Stimulated activated naive B cell treated with anti-CD40 and anti-IgM and Interleukin-4, amounts not matched to agents 10 μg/mL and 1 μg/mL and 100 μg/mL, for 72 hours (primary cell): ENCODE measurements around the gene MB21D2.

Source experiments
- ATAC-seq, 2 donors: fragments of 150-1000 bp; cut with Tn5 transposase; replicated peaks; 2 replicates each; pipeline ENCODE4 v1.10.0; 2021; ENCODE audit warnings: moderate library complexity in 1 of 2
- DNase-seq: peaks from one replicate; pipeline ENCODE4 v3.0.0; 2021
- H3K27ac Mint-ChIP-seq: one replicate; pipeline ENCODE4 v1.8.0; 2022; ENCODE audit warnings: mild to moderate bottlenecking, mixed read lengths
- H3K27me3 Mint-ChIP-seq, 2 donors: one replicate each; pipeline ENCODE4 v1.8.0; 2022; ENCODE audit warnings: mixed read lengths in 2 of 2
- H3K36me3 Mint-ChIP-seq, 2 donors: one replicate each; pipeline ENCODE4 v1.8.0; 2022; ENCODE audit warnings: mixed read lengths in 2 of 2, mild to moderate bottlenecking in 1 of 2
- H3K4me1 Mint-ChIP-seq, 2 donors: one replicate each; pipeline ENCODE4 v1.8.0; 2022; ENCODE audit warnings: mixed read lengths in 2 of 2, mild to moderate bottlenecking in 1 of 2
- H3K4me3 Mint-ChIP-seq, 2 donors: one replicate each; pipeline ENCODE4 v1.8.0; 2022; ENCODE audit warnings: mild to moderate bottlenecking in 2 of 2, mixed read lengths in 2 of 2, moderate library complexity in 1 of 2
- H3K9me3 Mint-ChIP-seq, 2 donors: one replicate each; pipeline ENCODE4 v1.8.0; 2022; ENCODE audit warnings: mixed read lengths in 2 of 2, mild to moderate bottlenecking in 1 of 2

MB21D2 gene

GRCh38 chr3:192915304-192915703 is 2.4 kb downstream of the MB21D2 start:
- Mint-ChIP-seq H3K36me3 (peaks cover 0 to 4% of the 10 kb centered on the region in 2 donors), H3K27ac (no peak overlapping the region), H3K9me3 (no peaks in the 10 kb centered on the region), H3K4me1 (peaks cover 12 to 29% of the 10 kb centered on the region in 2 donors), H3K4me3 (no peak overlapping the region), H3K27me3 (peaks cover 70 to 75% of the 10 kb centered on the region in 2 donors)
- ATAC-seq (no peak), DNase-seq (no peak)

- Mint-ChIP-seq H3K4me3 (no peak overlapping the region), H3K27me3 (peaks cover 66 to 73% of the 10 kb centered on the region in 2 donors), H3K36me3 (peaks cover 0 to 4% of the 10 kb centered on the region in 2 donors), H3K9me3 (no peaks in the 10 kb centered on the region), H3K4me1 (peaks cover 12 to 29% of the 10 kb centered on the region in 2 donors), H3K27ac (no peak overlapping the region)
- no peak for ATAC-seq
- no peak for DNase-seq
These were observed 2.8 kb downstream of the MB21D2 start for GRCh38 chr3:192914848-192915247.

- no peaks in the 10 kb centered on the region for H3K9me3 Mint-ChIP-seq
- H3K4me1 Mint-ChIP-seq: peaks cover 12 to 29% of the 10 kb centered on the region in 2 donors
- DNase-seq: no peak
- no peak overlapping the region for H3K27ac Mint-ChIP-seq
- no peak for ATAC-seq
- H3K36me3 Mint-ChIP-seq: peaks cover 0 to 4% of the 10 kb centered on the region in 2 donors
- H3K4me3 Mint-ChIP-seq: no peak overlapping the region
- H3K27me3 Mint-ChIP-seq: peaks cover 53 to 63% of the 10 kb centered on the region in 2 donors
These were observed 4.1 kb downstream of the MB21D2 start for GRCh38 chr3:192913540-192913939.

- no peak overlapping the region for H3K4me3 Mint-ChIP-seq
- no peaks in the 10 kb centered on the region for H3K9me3 Mint-ChIP-seq
- no peak for DNase-seq
- peaks cover 3 to 9% of the 10 kb centered on the region in 2 donors for H3K4me1 Mint-ChIP-seq
- H3K27ac Mint-ChIP-seq: no peak overlapping the region
- no peaks in the 10 kb centered on the region for H3K36me3 Mint-ChIP-seq
- H3K27me3 Mint-ChIP-seq: peaks cover 38 to 41% of the 10 kb centered on the region in 2 donors
- ATAC-seq: no peak
These were observed 6.4 kb downstream of the MB21D2 start for GRCh38 chr3:192911293-192911692.

- Mint-ChIP-seq H3K4me1 (no peaks in the 10 kb centered on the region), H3K9me3 (peaks cover 0 to 2% of the 10 kb centered on the region in 2 donors), H3K36me3 (no peaks in the 10 kb centered on the region), H3K27me3 (peaks cover 15 to 17% of the 10 kb centered on the region in 2 donors), H3K4me3 (no peak overlapping the region), H3K27ac (no peak overlapping the region)
- ATAC-seq (no peak), DNase-seq (no peak)
These were observed 9.9 kb downstream of the MB21D2 start for GRCh38 chr3:192907784-192908183.

- ATAC-seq (no peak), DNase-seq (no peak)
- H3K9me3 Mint-ChIP-seq: peaks cover 0 to 2% of the 10 kb centered on the region in 2 donors
- no peaks in the 10 kb centered on the region for H3K36me3 Mint-ChIP-seq
- no peak overlapping the region for H3K4me3 Mint-ChIP-seq
- no peak overlapping the region for H3K27ac Mint-ChIP-seq
- H3K4me1 Mint-ChIP-seq: no peaks in the 10 kb centered on the region
- peaks cover 12 to 15% of the 10 kb centered on the region in 2 donors for H3K27me3 Mint-ChIP-seq
These were observed 10.7 kb downstream of the MB21D2 start for GRCh38 chr3:192906940-192907339.

- DNase-seq (no peak), ATAC-seq (no peak)
- no peaks in the 10 kb centered on the region for H3K36me3 Mint-ChIP-seq
- no peak overlapping the region for H3K27ac Mint-ChIP-seq
- no peaks in the 10 kb centered on the region for H3K4me1 Mint-ChIP-seq
- H3K27me3 Mint-ChIP-seq: peaks cover 6 to 7% of the 10 kb centered on the region in 2 donors
- no peak overlapping the region for H3K4me3 Mint-ChIP-seq
- H3K9me3 Mint-ChIP-seq: peaks cover 0 to 2% of the 10 kb centered on the region in 2 donors
These were observed 11.5 kb downstream of the MB21D2 start for GRCh38 chr3:192905980-192906678.

- Mint-ChIP-seq H3K9me3 (peaks cover 0 to 2% of the 10 kb centered on the region in 2 donors), H3K4me1 (no peaks in the 10 kb centered on the region), H3K27ac (no peak overlapping the region), H3K27me3 (peaks cover 2 to 4% of the 10 kb centered on the region in 2 donors), H3K36me3 (no peaks in the 10 kb centered on the region), H3K4me3 (no peak overlapping the region)
- DNase-seq (no peak), ATAC-seq (no peak)
These were observed 12.9 kb downstream of the MB21D2 start for GRCh38 chr3:192904632-192905289.

GRCh38 chr3:192902549-192902948 is 15.1 kb downstream of the MB21D2 start:
- DNase-seq: no peak

GRCh38 chr3:192901435-192901834 is 16.2 kb downstream of the MB21D2 start:
- Mint-ChIP-seq H3K36me3 (no peaks in the 10 kb centered on the region), H3K4me1 (peaks cover 7 to 14% of the 10 kb centered on the region in 2 donors), H3K9me3 (peaks cover 4 to 5% of the 10 kb centered on the region in 2 donors), H3K4me3 (no peak overlapping the region), H3K27ac (no peak overlapping the region), H3K27me3 (peaks cover 6 to 12% of the 10 kb centered on the region in 2 donors)
- ATAC-seq: no peak
- no peak for DNase-seq

More at GRCh38 chr3:192902549-192902948, 15.1 kb downstream of the MB21D2 start:
- Mint-ChIP-seq H3K27me3 (peaks cover under 1 to 4% of the 10 kb centered on the region in 2 donors), H3K4me3 (no peak overlapping the region), H3K36me3 (no peaks in the 10 kb centered on the region), H3K9me3 (peaks cover 3 to 4% of the 10 kb centered on the region in 2 donors), H3K4me1 (peaks cover 7 to 10% of the 10 kb centered on the region in 2 donors), H3K27ac (no peak overlapping the region)
- no peak for ATAC-seq

GRCh38 chr3:192899540-192899982 is 18.1 kb downstream of the MB21D2 start:
- Mint-ChIP-seq H3K27ac (peak overlapping the region; percentile 16), H3K27me3 (peaks cover 18 to 19% of the 10 kb centered on the region in 2 donors), H3K4me3 (no peak overlapping the region), H3K36me3 (no peaks in the 10 kb centered on the region), H3K9me3 (peaks cover 4 to 5% of the 10 kb centered on the region in 2 donors), H3K4me1 (peaks cover 7 to 16% of the 10 kb centered on the region in 2 donors)
- peak in 1 of 2 donors; percentile 12 for ATAC-seq
- DNase-seq: no peak

- peaks cover 3 to 4% of the 10 kb centered on the region in 2 donors for H3K9me3 Mint-ChIP-seq
- no peak for DNase-seq
- H3K4me3 Mint-ChIP-seq: no peak overlapping the region
- no peak overlapping the region for H3K27ac Mint-ChIP-seq
- no peaks in the 10 kb centered on the region for H3K36me3 Mint-ChIP-seq
- H3K27me3 Mint-ChIP-seq: peaks cover 20 to 26% of the 10 kb centered on the region in 2 donors
- no peak for ATAC-seq
- peaks cover 15 to 29% of the 10 kb centered on the region in 2 donors for H3K4me1 Mint-ChIP-seq
These were observed 20.7 kb downstream of the MB21D2 start for GRCh38 chr3:192897005-192897404.

GRCh38 chr3:192896208-192896607 is 21.4 kb downstream of the MB21D2 start:
- Mint-ChIP-seq H3K9me3 (peaks cover 3 to 4% of the 10 kb centered on the region in 2 donors), H3K27me3 (peaks cover 20 to 28% of the 10 kb centered on the region in 2 donors), H3K36me3 (no peaks in the 10 kb centered on the region), H3K4me3 (no peak overlapping the region), H3K4me1 (peaks cover 15 to 29% of the 10 kb centered on the region in 2 donors), H3K27ac (no peak overlapping the region)
- DNase-seq: no peak
- no peak for ATAC-seq

GRCh38 chr3:192894676-192895075 is 23.0 kb downstream of the MB21D2 start:
- H3K9me3 Mint-ChIP-seq: peaks cover 3 to 4% of the 10 kb centered on the region in 2 donors
- no peak for ATAC-seq
- H3K27me3 Mint-ChIP-seq: peaks cover 20 to 28% of the 10 kb centered on the region in 2 donors
- no peak overlapping the region for H3K4me3 Mint-ChIP-seq
- peaks cover 15 to 29% of the 10 kb centered on the region in 2 donors for H3K4me1 Mint-ChIP-seq
- no peaks in the 10 kb centered on the region for H3K36me3 Mint-ChIP-seq
- no peak for DNase-seq
- H3K27ac Mint-ChIP-seq: peak overlapping the region; percentile 14
